ENCODE measurements around the gene PPM1H.

The PPM1H gene

GRCh38 chr12:62787611-62788010 is 147.3 kb downstream of the PPM1H start:
- Mint-ChIP-seq H3K4me3 (no peak overlapping the region), H3K36me3 (no peaks in the 10 kb centered on the region), H3K27me3 (peaks cover 3 to 5% of the 10 kb centered on the region in 2 donors), H3K27ac (no peak overlapping the region), H3K9me3 (no peaks in the 10 kb centered on the region), H3K4me1 (no peaks in the 10 kb centered on the region)
- ATAC-seq (replicated peaks) (no peak), DNase-seq (no peak)

GRCh38 chr12:62787023-62787422 is 147.9 kb downstream of the PPM1H start:
- H3K27ac Mint-ChIP-seq = no peak overlapping the region
- no peak overlapping the region for H3K4me3 Mint-ChIP-seq
- peaks cover 3 to 5% of the 10 kb centered on the region in 2 donors for H3K27me3 Mint-ChIP-seq

GRCh38 chr12:62785941-62786559 is 148.9 kb downstream of the PPM1H start:
- no peak for DNase-seq
- no peak overlapping the region for H3K27ac Mint-ChIP-seq
- H3K27me3 Mint-ChIP-seq = peaks cover 1 to 5% of the 10 kb centered on the region in 2 donors
- H3K4me1 Mint-ChIP-seq = no peaks in the 10 kb centered on the region
- no peak overlapping the region for H3K4me3 Mint-ChIP-seq
- ATAC-seq (replicated peaks) = no peak
- H3K9me3 Mint-ChIP-seq = no peaks in the 10 kb centered on the region
- H3K36me3 Mint-ChIP-seq = no peaks in the 10 kb centered on the region

More at GRCh38 chr12:62787023-62787422, 147.9 kb downstream of the PPM1H start:
- ATAC-seq (replicated peaks) (no peak), DNase-seq (no peak)
- no peaks in the 10 kb centered on the region for H3K4me1 Mint-ChIP-seq
- no peaks in the 10 kb centered on the region for H3K9me3 Mint-ChIP-seq
- H3K36me3 Mint-ChIP-seq = no peaks in the 10 kb centered on the region

GRCh38 chr12:62784576-62784975 is 150.4 kb downstream of the PPM1H start:
- ATAC-seq (replicated peaks) = no peak
- H3K4me3 Mint-ChIP-seq = no peak overlapping the region
- no peak for DNase-seq
- H3K9me3 Mint-ChIP-seq = no peaks in the 10 kb centered on the region
- H3K27me3 Mint-ChIP-seq = peaks cover 0 to 5% of the 10 kb centered on the region in 2 donors
- no peak overlapping the region for H3K27ac Mint-ChIP-seq
- no peaks in the 10 kb centered on the region for H3K36me3 Mint-ChIP-seq
- no peaks in the 10 kb centered on the region for H3K4me1 Mint-ChIP-seq

GRCh38 chr12:62783881-62784280 is 151.1 kb downstream of the PPM1H start:
- no peaks in the 10 kb centered on the region for H3K4me1 Mint-ChIP-seq
- ATAC-seq (replicated peaks) (no peak), DNase-seq (no peak)
- no peak overlapping the region for H3K27ac Mint-ChIP-seq
- no peaks in the 10 kb centered on the region for H3K36me3 Mint-ChIP-seq
- no peak overlapping the region for H3K4me3 Mint-ChIP-seq
- no peaks in the 10 kb centered on the region for H3K9me3 Mint-ChIP-seq
- H3K27me3 Mint-ChIP-seq = peaks cover 0 to 5% of the 10 kb centered on the region in 2 donors

- no peaks in the 10 kb centered on the region for H3K9me3 Mint-ChIP-seq
- no peaks in the 10 kb centered on the region for H3K4me1 Mint-ChIP-seq
- peaks cover 0 to 5% of the 10 kb centered on the region in 2 donors for H3K27me3 Mint-ChIP-seq
- no peak overlapping the region for H3K4me3 Mint-ChIP-seq
- peak overlapping the region; percentile 15 for H3K27ac Mint-ChIP-seq
- no peak for ATAC-seq (replicated peaks)
- no peaks in the 10 kb centered on the region for H3K36me3 Mint-ChIP-seq
- DNase-seq = no peak
Observed at GRCh38 chr12:62781136-62781880, 153.6 kb downstream of the PPM1H start.

- ATAC-seq (replicated peaks) (no peak), DNase-seq (no peak)
- peaks cover 0 to 2% of the 10 kb centered on the region in 2 donors for H3K9me3 Mint-ChIP-seq
- H3K36me3 Mint-ChIP-seq = no peaks in the 10 kb centered on the region
- no peak overlapping the region for H3K27ac Mint-ChIP-seq
- H3K4me1 Mint-ChIP-seq = no peaks in the 10 kb centered on the region
- H3K27me3 Mint-ChIP-seq = no peaks in the 10 kb centered on the region
- no peak overlapping the region for H3K4me3 Mint-ChIP-seq
Observed at GRCh38 chr12:62779488-62779887, 155.5 kb downstream of the PPM1H start.

GRCh38 chr12:62778187-62778586 is 156.8 kb downstream of the PPM1H start:
- H3K27ac Mint-ChIP-seq = no peak overlapping the region
- H3K4me1 Mint-ChIP-seq = no peaks in the 10 kb centered on the region
- peaks cover 0 to 2% of the 10 kb centered on the region in 2 donors for H3K9me3 Mint-ChIP-seq
- DNase-seq = no peak
- no peak overlapping the region for H3K4me3 Mint-ChIP-seq
- H3K27me3 Mint-ChIP-seq = no peaks in the 10 kb centered on the region
- H3K36me3 Mint-ChIP-seq = no peaks in the 10 kb centered on the region
- ATAC-seq (replicated peaks) = no peak

GRCh38 chr12:62776997-62777396 is 158.0 kb downstream of the PPM1H start:
- Mint-ChIP-seq H3K27me3 (no peaks in the 10 kb centered on the region), H3K27ac (no peak overlapping the region), H3K4me3 (no peak overlapping the region), H3K4me1 (no peaks in the 10 kb centered on the region), H3K9me3 (peaks cover 0 to 2% of the 10 kb centered on the region in 2 donors), H3K36me3 (no peaks in the 10 kb centered on the region)
- ATAC-seq (replicated peaks) (no peak), DNase-seq (no peak)

- no peaks in the 10 kb centered on the region for H3K36me3 Mint-ChIP-seq
- H3K4me3 Mint-ChIP-seq = no peak overlapping the region
- no peaks in the 10 kb centered on the region for H3K4me1 Mint-ChIP-seq
- DNase-seq (no peak), ATAC-seq (replicated peaks) (no peak)
- H3K9me3 Mint-ChIP-seq = peaks cover 0 to 2% of the 10 kb centered on the region in 2 donors
- H3K27me3 Mint-ChIP-seq = no peaks in the 10 kb centered on the region
- no peak overlapping the region for H3K27ac Mint-ChIP-seq
Observed at GRCh38 chr12:62776575-62776974, 158.4 kb downstream of the PPM1H start.

GRCh38 chr12:62774794-62775193 is 160.2 kb downstream of the PPM1H start:
- Mint-ChIP-seq H3K4me3 (no peak overlapping the region), H3K4me1 (no peaks in the 10 kb centered on the region), H3K27ac (no peak overlapping the region), H3K9me3 (peaks cover 0 to 2% of the 10 kb centered on the region in 2 donors), H3K27me3 (no peaks in the 10 kb centered on the region), H3K36me3 (no peaks in the 10 kb centered on the region)
- no peak for DNase-seq
- no peak for ATAC-seq (replicated peaks)

GRCh38 chr12:62772416-62772955 is 162.5 kb downstream of the PPM1H start:
- H3K27me3 Mint-ChIP-seq = no peaks in the 10 kb centered on the region
- DNase-seq = no peak
- no peak overlapping the region for H3K4me3 Mint-ChIP-seq
- ATAC-seq (replicated peaks) = no peak
- no peaks in the 10 kb centered on the region for H3K4me1 Mint-ChIP-seq
- peaks cover 0 to 2% of the 10 kb centered on the region in 2 donors for H3K9me3 Mint-ChIP-seq
- H3K36me3 Mint-ChIP-seq = no peaks in the 10 kb centered on the region
- H3K27ac Mint-ChIP-seq = no peak overlapping the region

GRCh38 chr12:62771828-62772227 is 163.1 kb downstream of the PPM1H start:
- DNase-seq (no peak), ATAC-seq (replicated peaks) (no peak)
- Mint-ChIP-seq H3K36me3 (no peaks in the 10 kb centered on the region), H3K4me3 (no peak overlapping the region), H3K9me3 (peaks cover 0 to 2% of the 10 kb centered on the region in 2 donors), H3K27ac (no peak overlapping the region), H3K4me1 (no peaks in the 10 kb centered on the region), H3K27me3 (no peaks in the 10 kb centered on the region)

- ATAC-seq (replicated peaks) = no peak
- no peak overlapping the region for H3K4me3 Mint-ChIP-seq
- no peaks in the 10 kb centered on the region for H3K36me3 Mint-ChIP-seq
- DNase-seq = no peak
- no peaks in the 10 kb centered on the region for H3K9me3 Mint-ChIP-seq
- no peaks in the 10 kb centered on the region for H3K27me3 Mint-ChIP-seq
- no peaks in the 10 kb centered on the region for H3K4me1 Mint-ChIP-seq
- H3K27ac Mint-ChIP-seq = no peak overlapping the region
Observed at GRCh38 chr12:62770381-62770780, 164.6 kb downstream of the PPM1H start.

- H3K27me3 Mint-ChIP-seq = no peaks in the 10 kb centered on the region
- ATAC-seq (replicated peaks) (no peak), DNase-seq (no peak)
- no peak overlapping the region for H3K4me3 Mint-ChIP-seq
- H3K4me1 Mint-ChIP-seq = no peaks in the 10 kb centered on the region
- H3K9me3 Mint-ChIP-seq = no peaks in the 10 kb centered on the region
- no peaks in the 10 kb centered on the region for H3K36me3 Mint-ChIP-seq
- no peak overlapping the region for H3K27ac Mint-ChIP-seq
Observed at GRCh38 chr12:62769076-62769619, 165.8 kb downstream of the PPM1H start.
